SK-N-SH treated with all-trans-retinoic acid at 6 μM for 48 hours (cell line): ENCODE results near the gene NUP210L.

ENCODE experiments used
- ATAC-seq: fragments of 200-7000 bp; cut with Tn5 transposase; 3 replicates; pipeline ENCODE4 v1.9.1; 2020; ENCODE audit warnings: mild to moderate bottlenecking, moderate library complexity
- ARNTL ChIP-seq: fragments of 450-650 bp; formaldehyde crosslinking; IDR thresholded peaks from 2 replicates; pipeline ENCODE4 v1.5.0; 2020; ENCODE audit warnings: low read depth, mild to moderate bottlenecking, moderate library complexity, borderline replicate concordance
- BACH2 ChIP-seq: fragments of 250-450 bp; sonication (Bioruptor Pico); IDR thresholded peaks from 2 replicates; pipeline ENCODE4 v1.9.0; 2021; ENCODE audit warnings: mild to moderate bottlenecking, borderline replicate concordance
- CREB5 ChIP-seq: fragments of 250-450 bp; sonication (Bioruptor Pico); IDR thresholded peaks from 2 replicates; pipeline ENCODE4 v1.5.1; 2020; ENCODE audit warnings: low read depth, mild to moderate bottlenecking, moderate library complexity
- CSDC2 ChIP-seq: fragments of 250-450 bp; sonication (Bioruptor Pico); IDR thresholded peaks from 2 replicates; pipeline ENCODE4 v1.5.0; 2020; ENCODE audit warnings: mild to moderate bottlenecking, moderate library complexity
- CSRNP3 ChIP-seq: fragments of 250-450 bp; sonication (Bioruptor Pico); IDR thresholded peaks from 2 replicates; pipeline ENCODE4 v1.5.1; 2021; ENCODE audit warnings: mild to moderate bottlenecking, moderate library complexity
- GLIS3 ChIP-seq: fragments of 250-450 bp; sonication (Bioruptor Pico); IDR thresholded peaks from 2 replicates; pipeline ENCODE4 v1.5.0; 2020; ENCODE audit warnings: mild to moderate bottlenecking, moderate library complexity
- ISL1 ChIP-seq: fragments of 250-450 bp; sonication (Bioruptor Pico); IDR thresholded peaks from 2 replicates; pipeline ENCODE4 v2.1.2; 2022; ENCODE audit warnings: mild to moderate bottlenecking, moderate library complexity
- OSR1 ChIP-seq: fragments of 250-450 bp; sonication (Bioruptor Pico); IDR thresholded peaks from 2 replicates; pipeline ENCODE4 v1.8.0; 2022; ENCODE audit warnings: moderate library complexity, mild to moderate bottlenecking, inconsistent platforms
- PATZ1 ChIP-seq: fragments of 250-450 bp; sonication (Bioruptor Pico); IDR thresholded peaks from 2 replicates; pipeline ENCODE4 v1.8.0; 2020; ENCODE audit warnings: mild to moderate bottlenecking, moderate library complexity, borderline replicate concordance
- POU6F1 ChIP-seq: fragments of 250-450 bp; sonication (Bioruptor Pico); IDR thresholded peaks from 2 replicates; pipeline ENCODE4 v1.8.0; 2021; ENCODE audit warnings: low read depth, mild to moderate bottlenecking, moderate library complexity, borderline replicate concordance
- PPARA ChIP-seq: fragments of 250-450 bp; sonication (Bioruptor Pico); IDR thresholded peaks from 2 replicates; pipeline ENCODE4 v1.5.0; 2020; ENCODE audit warnings: mild to moderate bottlenecking, borderline replicate concordance
- RARB ChIP-seq: fragments of 250-450 bp; sonication (Bioruptor Pico); IDR thresholded peaks from 2 replicates; pipeline ENCODE4 v1.8.0; 2021; ENCODE audit warnings: mild to moderate bottlenecking, moderate library complexity
- SNAI2 ChIP-seq: fragments of 250-450 bp; sonication (Bioruptor Pico); IDR thresholded peaks from 2 replicates; pipeline ENCODE4 v1.5.0; 2020; ENCODE audit warnings: mild to moderate bottlenecking, moderate library complexity
- TCF4 ChIP-seq: fragments of 250-450 bp; sonication (Bioruptor Pico); IDR thresholded peaks from 2 replicates; pipeline ENCODE4 v1.8.0; 2021; ENCODE audit warnings: mild to moderate bottlenecking, moderate library complexity, borderline replicate concordance
- TOX ChIP-seq: fragments of 250-450 bp; sonication (Bioruptor Pico); IDR thresholded peaks from 2 replicates; pipeline ENCODE4 v1.8.0; 2021; ENCODE audit warnings: mild to moderate bottlenecking, moderate library complexity, borderline replicate concordance
- TSHZ2 ChIP-seq: fragments of 250-450 bp; sonication (Bioruptor Pico); IDR thresholded peaks from 2 replicates; pipeline ENCODE4 v1.5.0; 2020; ENCODE audit warnings: mild to moderate bottlenecking, moderate library complexity
- ZC3H10 ChIP-seq: fragments of 250-450 bp; sonication (Bioruptor Pico); IDR thresholded peaks from 2 replicates; pipeline ENCODE4 v1.5.1; 2021; ENCODE audit warnings: mild to moderate bottlenecking, moderate library complexity
- ZFP3 ChIP-seq: fragments of 250-450 bp; sonication (Bioruptor Pico); IDR thresholded peaks from 2 replicates; pipeline ENCODE4 v1.5.0; 2020; ENCODE audit warnings: mild to moderate bottlenecking, moderate library complexity
- ZFP30 ChIP-seq: fragments of 450-650 bp; formaldehyde crosslinking; IDR thresholded peaks from 2 replicates; pipeline ENCODE4 v1.5.0; 2022; ENCODE audit warnings: mild to moderate bottlenecking, moderate library complexity
- ZNF565 ChIP-seq: fragments of 450-650 bp; formaldehyde crosslinking; conservative IDR thresholded peaks from 2 replicates; pipeline ENCODE4 v1.5.0; 2020; ENCODE audit warnings: low read depth, mild to moderate bottlenecking, moderate library complexity
- ZNF70 ChIP-seq: fragments of 450-650 bp; formaldehyde crosslinking; IDR thresholded peaks from 2 replicates; pipeline ENCODE4 v1.5.0; 2020; ENCODE audit warnings: mild to moderate bottlenecking, moderate library complexity
- ZNF8 ChIP-seq: fragments of 450-650 bp; formaldehyde crosslinking; IDR thresholded peaks from 2 replicates; pipeline ENCODE4 v1.5.0; 2020; ENCODE audit warnings: mild to moderate bottlenecking, moderate library complexity

The NUP210L gene

GRCh38 chr1:153957744-153958110 lies 197.1 kb downstream of the NUP210L start:
- peak; percentile 43 for ATAC-seq
- no peak for TF ChIP-seq CREB5 (CRISPR knock-in tag)
- TF ChIP-seq ZNF565 (CRISPR knock-in tag): no peak
- TF ChIP-seq ZNF70 (CRISPR knock-in tag): no peak
- TF ChIP-seq ZFP3: no peak
- TF ChIP-seq ISL1 (CRISPR knock-in tag): no peak
- TF ChIP-seq ZFP30 (CRISPR knock-in tag): no peak
- no peak for TF ChIP-seq OSR1 (CRISPR knock-in tag)
- TF ChIP-seq, all 23 proteins: peak for 0

GRCh38 chr1:153956997-153957715 lies 197.7 kb downstream of the NUP210L start:
- TF ChIP-seq PPARA (CRISPR knock-in tag) (no peak), CSDC2 (CRISPR knock-in tag) (no peak), RARB (no peak), OSR1 (CRISPR knock-in tag) (no peak), ISL1 (CRISPR knock-in tag) (no peak), ZFP30 (CRISPR knock-in tag) (no peak), ZNF8 (no peak), ARNTL (no peak), PATZ1 (CRISPR knock-in tag) (no peak), SNAI2 (no peak), GLIS3 (no peak), TCF4 (CRISPR knock-in tag) (no peak), TSHZ2 (CRISPR knock-in tag) (no peak), ZC3H10 (no peak), POU6F1 (no peak), ZNF70 (CRISPR knock-in tag) (no peak), ZNF565 (CRISPR knock-in tag) (no peak), BACH2 (CRISPR knock-in tag) (no peak), ZFP3 (no peak)
- peak; percentile 0; the same call in 1 of the 3 replicates for ATAC-seq

- TF ChIP-seq ISL1 (CRISPR knock-in tag): no peak
- TF ChIP-seq PATZ1 (CRISPR knock-in tag): no peak
- no peak for TF ChIP-seq CSRNP3 (CRISPR knock-in tag)
- TF ChIP-seq ZFP30 (CRISPR knock-in tag): no peak
- TF ChIP-seq ZNF8: no peak
- no peak for TF ChIP-seq ZNF70 (CRISPR knock-in tag)
- no peak for TF ChIP-seq PPARA (CRISPR knock-in tag)
- no peak for TF ChIP-seq TCF4 (CRISPR knock-in tag)
- TF ChIP-seq ARNTL: no peak
- TF ChIP-seq TOX (CRISPR knock-in tag): no peak
- no peak for TF ChIP-seq RARB
- no peak for TF ChIP-seq BACH2 (CRISPR knock-in tag)
- TF ChIP-seq CSDC2 (CRISPR knock-in tag): no peak
- ATAC-seq: no peak
These were observed 200.0 kb downstream of the NUP210L start for GRCh38 chr1:153954826-153955225.
